Stomach smooth muscle (tissue), 2 donors: Measurements from ENCODE around the gene WDR88.
"Not testable (repeated sequence)": the region's sequence is repeated elsewhere in the genome, so short reads cannot be mapped to it uniquely, and the experiment has no call there.

Experiments used
- H3K27ac ChIP-seq: one replicate; pipeline ENCODE4 v1.7.0; 2013; ENCODE audit warnings: mild to moderate bottlenecking, low read length, inconsistent platforms
- H3K27me3 ChIP-seq, 2 donors: one replicate each; pipeline ENCODE4 v1.7.0; 2013; ENCODE audit warnings: low read length in 2 of 2; ENCODE audit not compliant: insufficient read depth in 2 of 2, control insufficient read depth in 1 of 2
- H3K36me3 ChIP-seq, 2 donors: one replicate each; pipeline ENCODE4 v1.7.0; 2013; ENCODE audit warnings: low read length in 2 of 2; ENCODE audit not compliant: control insufficient read depth in 2 of 2, insufficient read depth in 2 of 2
- H3K4me1 ChIP-seq: one replicate; pipeline ENCODE4 v1.7.0; 2013; ENCODE audit warnings: low read length; ENCODE audit not compliant: control insufficient read depth, insufficient read depth
- H3K4me3 ChIP-seq, 2 donors: one replicate each; pipeline ENCODE4 v1.7.0; 2013; ENCODE audit warnings: low read length in 2 of 2
- H3K9ac ChIP-seq, 2 donors: one replicate each; pipeline ENCODE4 v1.7.0; 2013; ENCODE audit warnings: low read length in 2 of 2, mild to moderate bottlenecking in 1 of 2
- H3K9me3 ChIP-seq, 2 donors: one replicate each; pipeline ENCODE4 v1.7.0; 2013; ENCODE audit warnings: low read length in 2 of 2; ENCODE audit not compliant: control insufficient read depth in 2 of 2
- donor health status: healthy.
- donor health status: Pancreatic carcinoma.

Gene WDR88

DNA sequence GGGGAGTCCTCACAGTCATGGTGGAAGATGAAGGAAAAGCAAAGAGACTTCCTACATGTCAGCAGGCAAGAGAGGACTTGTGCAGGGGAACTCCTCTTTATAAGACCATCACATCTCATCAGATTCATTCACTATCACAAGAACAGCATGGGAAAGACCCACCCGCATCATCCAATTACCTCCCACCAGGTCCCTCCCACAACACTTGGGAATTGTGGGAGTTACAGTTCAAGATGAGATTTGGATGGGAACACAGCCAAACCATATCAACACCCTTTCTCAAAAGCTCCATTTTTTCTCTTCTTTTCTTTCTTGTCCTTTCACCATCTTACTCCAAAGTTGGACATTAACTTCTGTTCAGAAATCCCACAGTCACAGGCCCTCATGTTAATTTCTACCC, 57.5 kb downstream of the WDR88 start:
- Histone ChIP-seq H3K27me3 (no peaks in the 10 kb centered on the region), H3K9ac (no peak overlapping the region), H3K4me3 (no peak overlapping the region), H3K36me3 (no peaks in the 10 kb centered on the region), H3K9me3 (no peaks in the 10 kb centered on the region), H3K27ac (no peak overlapping the region), H3K4me1 (peaks cover 2% of the 10 kb centered on the region)

DNA sequence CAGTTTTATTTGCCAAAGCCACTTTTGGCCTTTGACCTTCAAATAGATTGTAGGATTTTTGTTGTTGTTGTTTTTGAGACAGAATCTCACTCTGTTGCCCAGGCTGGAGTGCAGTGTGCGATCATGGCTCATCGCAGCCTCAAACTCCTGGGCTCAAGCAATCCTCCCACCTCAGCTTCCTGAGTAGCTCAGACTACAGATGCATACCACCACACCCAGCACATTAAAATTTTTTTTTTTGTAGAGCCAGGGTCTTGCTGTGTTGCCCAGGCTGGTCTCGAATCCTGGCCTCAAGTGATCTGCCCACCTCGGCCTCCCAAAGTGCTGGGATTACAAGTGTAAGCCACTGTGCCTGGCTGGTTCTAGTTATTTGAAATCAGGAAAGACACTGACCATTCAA, 59.2 kb downstream of the WDR88 start:
- H3K4me1 ChIP-seq, result peaks cover 12% of the 10 kb centered on the region
- H3K27me3 ChIP-seq, H3K4me3 ChIP-seq, H3K36me3 ChIP-seq, H3K27ac ChIP-seq, H3K9me3 ChIP-seq, H3K9ac ChIP-seq: not testable (repeated sequence)

DNA sequence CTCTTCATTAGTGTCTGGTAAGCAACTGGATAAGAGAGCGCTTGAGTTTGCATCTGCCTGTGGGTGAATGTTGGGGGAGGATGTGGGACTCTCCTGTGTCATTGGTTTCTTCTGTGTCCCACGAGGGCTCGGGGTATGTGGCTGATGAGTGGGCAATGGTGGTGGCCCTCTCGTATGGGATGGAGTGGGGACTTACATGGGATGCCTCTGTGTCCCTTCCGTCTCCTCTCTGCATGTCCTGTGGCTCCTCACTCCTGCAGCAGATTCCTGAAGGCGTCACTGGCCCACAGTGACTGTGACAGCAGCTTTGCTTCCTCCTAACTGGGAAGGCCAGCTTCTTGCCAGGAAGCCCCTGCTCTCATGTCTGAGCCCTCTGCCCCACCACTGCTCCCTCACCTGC, 59.6 kb downstream of the WDR88 start:
- Histone ChIP-seq H3K27ac (no peak overlapping the region), H3K4me3 (no peak overlapping the region), H3K36me3 (peaks cover 0 to under 1% of the 10 kb centered on the region in 2 donors), H3K4me1 (peaks cover 15% of the 10 kb centered on the region), H3K9ac (no peak overlapping the region), H3K9me3 (no peaks in the 10 kb centered on the region), H3K27me3 (no peaks in the 10 kb centered on the region)

DNA sequence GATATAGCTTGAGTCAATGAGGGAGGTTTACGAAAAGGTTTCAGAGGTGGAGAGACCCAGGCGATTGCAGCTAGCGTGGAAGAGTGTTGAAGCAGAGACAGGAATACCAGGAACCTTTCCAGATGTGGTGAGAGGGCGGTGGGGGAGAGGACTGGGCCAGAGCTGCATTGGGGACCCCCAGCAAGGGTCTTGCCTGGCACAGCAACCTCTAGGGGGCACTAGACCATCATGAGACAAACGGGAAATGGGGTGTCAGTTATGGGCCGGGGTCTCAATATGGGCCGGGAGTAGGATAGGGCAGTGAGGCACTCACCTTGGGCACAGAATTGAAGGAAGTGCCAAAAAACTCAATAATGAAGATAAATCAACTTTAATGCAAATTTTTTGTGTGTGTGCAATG, 60.1 kb downstream of the WDR88 start:
- H3K9ac ChIP-seq, result no peak overlapping the region
- H3K27me3 ChIP-seq, result no peaks in the 10 kb centered on the region
- H3K36me3 ChIP-seq, result peaks cover 0 to 5% of the 10 kb centered on the region in 2 donors
- no peak overlapping the region for H3K27ac ChIP-seq
- H3K4me1 ChIP-seq, result peaks cover 15% of the 10 kb centered on the region
- H3K9me3 ChIP-seq, result no peaks in the 10 kb centered on the region
- H3K4me3 ChIP-seq, result no peak overlapping the region

DNA sequence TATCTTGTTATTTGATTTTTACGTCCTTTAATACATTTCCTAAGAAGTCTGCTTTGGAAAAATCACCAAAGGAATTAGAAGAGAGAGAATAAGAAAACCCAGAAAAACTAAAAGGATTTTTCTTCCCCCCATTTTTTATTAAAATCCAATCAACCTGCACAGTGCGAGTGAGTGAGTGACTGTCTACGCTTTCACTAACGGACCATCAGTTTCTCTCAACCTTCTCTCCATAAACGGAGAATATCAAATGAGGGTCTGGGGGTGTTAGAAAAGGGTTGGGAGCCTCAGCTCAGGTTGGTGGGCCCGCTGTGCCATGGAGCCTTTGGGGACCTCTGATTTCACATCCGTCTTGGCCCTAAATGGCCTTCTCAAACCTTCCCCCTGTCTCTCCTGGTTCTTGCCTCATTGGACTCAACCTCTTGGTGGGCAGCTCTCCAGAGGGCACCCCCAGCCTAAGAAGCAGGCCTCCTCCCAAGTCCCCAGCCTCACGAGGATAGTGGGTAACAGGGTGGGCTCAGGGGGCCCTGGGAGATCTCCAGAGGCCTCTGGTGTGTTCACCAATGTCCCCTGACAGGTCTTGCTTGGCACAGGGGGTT, 61.5 kb downstream of the WDR88 start:
- Histone ChIP-seq H3K9ac (peak overlapping the region in 1 of 2 donors; percentile 50), H3K27ac (peak overlapping the region; percentile 18), H3K4me1 (peaks cover 15% of the 10 kb centered on the region), H3K27me3 (no peaks in the 10 kb centered on the region), H3K36me3 (peaks cover 0 to 7% of the 10 kb centered on the region in 2 donors), H3K4me3 (peak overlapping the region in 1 of 2 donors; percentile 65), H3K9me3 (no peaks in the 10 kb centered on the region)

DNA sequence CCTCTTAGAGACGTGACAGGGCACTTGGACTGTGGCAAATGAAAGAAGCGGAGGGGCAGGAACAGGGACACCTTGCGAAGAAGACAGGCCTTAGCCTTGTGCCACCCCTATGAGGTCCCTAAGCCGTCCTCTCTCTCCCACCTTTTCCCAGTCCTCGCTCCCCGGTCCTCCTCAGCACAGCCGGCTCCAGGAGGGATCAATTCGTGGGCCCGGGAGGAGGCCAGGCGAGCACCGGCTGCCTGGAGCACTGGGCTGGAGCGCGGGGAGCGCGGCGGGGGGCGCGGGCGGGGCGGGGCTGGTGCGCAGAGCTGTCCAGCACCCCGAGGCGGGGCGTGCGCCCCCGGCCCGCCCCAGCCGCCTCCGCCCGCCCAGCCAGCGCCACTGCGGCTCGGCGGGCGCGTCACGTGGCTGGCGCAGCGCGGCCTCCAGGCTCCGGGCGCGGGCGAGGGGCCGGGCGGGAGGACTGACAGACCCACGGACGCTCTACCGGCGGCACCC, 62.0 kb downstream of the WDR88 start, which contains the start of gene LRP3:
LRP3 (plus strand) TSS at position 466 of the 498 bp plus-strand sequence. CDS start 456 bp downstream, outside the sequence.
- Histone ChIP-seq H3K36me3 (peaks cover 2 to 7% of the 10 kb centered on the region in 2 donors), H3K9me3 (no peaks in the 10 kb centered on the region), H3K27me3 (no peaks in the 10 kb centered on the region), H3K4me3 (peak within 1 kb of the TSS; percentile 65 to 77), H3K9ac (peak within 1 kb of the TSS; percentile 64 to 75), H3K4me1 (peaks cover 15% of the 10 kb centered on the region), H3K27ac (peak within 1 kb of the TSS; percentile 18)

DNA sequence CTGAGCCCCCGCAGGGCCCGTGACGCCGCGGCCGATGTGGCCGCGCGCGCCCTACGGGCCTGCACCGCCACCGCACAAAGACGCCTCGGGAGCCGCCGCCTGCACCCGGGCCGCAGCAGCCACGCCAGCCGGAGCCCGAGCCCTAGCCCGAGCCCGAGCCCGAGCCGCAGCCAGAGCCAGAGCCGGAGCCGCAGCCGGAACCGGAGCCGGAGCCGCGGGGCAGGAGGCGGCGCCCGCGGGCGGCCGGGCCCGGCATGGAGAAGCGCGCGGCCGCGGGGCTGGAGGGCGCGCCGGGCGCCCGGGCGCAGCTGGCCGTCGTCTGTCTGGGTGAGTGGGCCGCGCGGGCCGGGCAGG, 62.6 kb downstream of the WDR88 start:
- Histone ChIP-seq H3K9ac (no peak overlapping the region), H3K4me3 (peak overlapping the region in 1 of 2 donors; percentile 77), H3K27me3 (no peaks in the 10 kb centered on the region), H3K36me3 (peaks cover 2 to 7% of the 10 kb centered on the region in 2 donors), H3K4me1 (peaks cover 15% of the 10 kb centered on the region), H3K9me3 (no peaks in the 10 kb centered on the region), H3K27ac (no peak overlapping the region)

DNA sequence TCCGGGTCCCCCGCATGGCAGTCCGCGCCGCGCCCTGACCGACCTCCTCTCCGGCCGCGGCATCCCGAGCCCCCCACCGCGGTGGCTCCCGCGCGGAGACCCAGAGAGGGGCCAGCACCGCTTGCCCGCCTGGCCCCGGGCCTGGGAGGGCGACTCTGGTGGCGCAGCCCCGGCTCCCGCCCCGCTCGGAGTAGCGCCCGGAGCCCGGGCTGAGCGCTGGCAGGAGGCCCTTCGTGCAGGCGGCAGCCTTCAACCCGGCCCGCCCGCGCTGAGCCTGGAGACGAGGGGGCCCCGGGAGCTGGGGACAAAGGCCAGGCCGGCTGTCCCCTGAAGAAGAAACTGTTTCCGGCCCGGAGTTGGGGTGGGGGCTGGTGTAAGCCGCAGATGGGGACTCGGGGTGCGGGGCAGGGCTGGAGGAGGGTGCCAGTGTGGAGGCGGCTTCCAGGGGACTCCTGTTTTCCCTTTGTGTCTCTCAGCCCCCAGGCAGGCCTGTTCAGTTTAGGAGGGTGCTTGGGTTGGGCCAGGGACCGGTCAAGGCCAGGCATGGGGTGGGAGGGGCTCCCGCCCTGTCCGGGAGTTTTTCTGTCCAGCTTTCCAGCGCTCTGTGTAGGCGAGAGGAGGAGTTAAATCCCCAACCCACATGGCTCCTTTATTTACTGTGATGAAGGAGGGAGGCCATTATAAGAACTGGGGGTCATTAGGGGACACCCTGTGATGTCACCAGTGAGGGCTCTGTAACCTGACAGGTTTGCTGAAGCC, 63.2 kb downstream of the WDR88 start:
- Histone ChIP-seq H3K9me3 (no peaks in the 10 kb centered on the region), H3K36me3 (peaks cover 2 to 7% of the 10 kb centered on the region in 2 donors), H3K27ac (no peak overlapping the region), H3K4me3 (peak overlapping the region; percentile 65 to 77), H3K27me3 (no peaks in the 10 kb centered on the region), H3K4me1 (peaks cover 15% of the 10 kb centered on the region), H3K9ac (peak overlapping the region; percentile 64 to 75)

DNA sequence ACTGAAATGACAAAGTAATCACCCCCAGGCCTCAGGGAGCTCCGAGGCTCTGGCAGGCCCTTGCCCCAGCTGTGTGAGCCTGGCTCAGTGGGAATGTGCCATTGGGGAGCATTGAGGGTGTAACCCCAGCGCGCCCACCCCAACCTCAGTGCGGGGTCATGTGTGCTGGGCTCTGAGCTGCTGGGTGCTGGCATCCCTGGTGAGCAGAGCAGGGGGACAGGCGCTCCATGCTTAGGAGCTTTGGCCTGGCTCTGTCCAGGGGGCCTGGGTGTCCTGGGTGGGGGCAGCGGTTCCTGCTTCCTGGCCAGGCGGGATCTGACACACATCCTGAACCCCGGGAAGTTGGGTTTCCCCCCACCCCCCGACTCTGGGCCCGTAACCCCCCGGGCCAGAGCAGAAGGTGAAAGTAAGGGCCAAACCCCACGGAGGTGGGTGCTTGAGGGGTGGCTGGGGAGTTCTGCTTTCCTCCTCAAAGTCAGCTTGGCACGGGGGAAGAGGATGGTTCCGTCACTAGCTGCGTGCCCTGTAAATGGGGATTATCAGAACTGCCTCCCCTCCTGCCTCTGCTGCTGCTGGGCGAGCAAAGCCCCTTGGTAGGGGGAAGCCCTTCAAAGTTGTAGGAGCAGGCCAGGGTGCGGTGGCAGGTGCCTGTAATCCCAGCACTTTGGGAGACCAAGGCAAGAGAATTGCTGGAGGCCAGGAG, 63.9 kb downstream of the WDR88 start:
- no peaks in the 10 kb centered on the region for H3K27me3 ChIP-seq
- peak overlapping the region; percentile 64 to 75 for H3K9ac ChIP-seq
- no peaks in the 10 kb centered on the region for H3K9me3 ChIP-seq
- H3K4me3 ChIP-seq, result peak overlapping the region; percentile 65 to 77
- no peak overlapping the region for H3K27ac ChIP-seq
- H3K36me3 ChIP-seq, result peaks cover 2 to 7% of the 10 kb centered on the region in 2 donors
- H3K4me1 ChIP-seq, result peaks cover 15% of the 10 kb centered on the region

DNA sequence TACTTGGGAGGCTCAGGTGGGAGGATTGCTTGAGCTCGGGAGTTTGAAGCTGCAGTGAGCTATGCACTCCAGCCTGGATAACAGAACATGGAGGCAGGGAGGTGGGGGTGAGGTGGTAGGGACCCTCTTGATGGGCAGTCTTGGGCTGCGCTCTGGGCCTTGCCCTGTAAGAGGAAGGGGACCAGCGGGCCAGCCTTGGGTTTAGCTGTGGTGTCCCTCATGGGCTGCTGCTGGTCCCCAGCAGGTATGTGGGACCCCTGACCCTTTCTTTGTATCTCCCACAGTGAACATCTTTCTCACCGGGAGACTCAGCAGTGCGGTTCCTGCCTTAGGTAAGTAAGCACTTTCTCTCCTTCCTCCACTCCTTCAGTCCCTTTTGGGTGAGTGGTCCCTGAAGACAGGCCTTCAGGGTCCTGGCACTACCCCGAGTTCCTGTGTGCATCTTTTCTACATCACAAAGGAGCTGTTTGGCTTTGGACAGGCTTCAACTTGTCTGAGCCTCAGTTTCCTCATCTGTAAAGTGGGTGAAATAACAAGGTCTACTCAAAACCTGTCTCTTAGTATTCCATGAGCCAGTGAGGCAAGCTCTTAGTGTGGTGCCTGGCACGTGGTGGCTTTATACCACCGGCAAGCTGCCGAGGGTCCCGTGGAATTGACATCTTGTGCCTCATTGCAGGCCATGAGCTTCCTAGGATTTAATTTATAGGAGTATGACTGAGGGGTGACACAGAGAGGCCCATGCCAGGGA, 64.7 kb downstream of the WDR88 start:
- peaks cover 15% of the 10 kb centered on the region for H3K4me1 ChIP-seq
- no peaks in the 10 kb centered on the region for H3K9me3 ChIP-seq
- no peak overlapping the region for H3K27ac ChIP-seq
- H3K36me3 ChIP-seq, result peaks cover 2 to 7% of the 10 kb centered on the region in 2 donors
- H3K4me3 ChIP-seq, result no peak overlapping the region
- no peaks in the 10 kb centered on the region for H3K27me3 ChIP-seq
- no peak overlapping the region for H3K9ac ChIP-seq
